CD14-positive monocyte (primary cell): ENCODE results near the gene SNAPC4. TPM values are rescaled to one million over a fixed set of nuclear protein-coding genes. Genes with fewer than 3 reads are reported as not detected.

ENCODE experiments used
- DNase-seq, 3 donors: peaks; one replicate each; pipeline ENCODE4 v3.0.0-alpha.2; 2011 to 2022
- H2AFZ ChIP-seq: 2 replicates; pipeline ENCODE4 v1.6.0; 2012; ENCODE audit warnings: mild to moderate bottlenecking, low read depth, low read length, inconsistent platforms; ENCODE audit not compliant: insufficient read depth, poor library complexity, severe bottlenecking
- H3K27ac ChIP-seq, 2 donors: 1 replicate in 1 of 2; 2 replicates in 1 of 2; pipeline ENCODE4 v1.5.1; 2012 to 2013; ENCODE audit warnings: low read length in 2 of 2, control low read depth in 1 of 2, inconsistent platforms in 1 of 2, low read depth in 1 of 2, mild to moderate bottlenecking in 1 of 2
- H3K27me3 ChIP-seq, 2 donors: one replicate each; pipeline versions ENCODE4 v1.6.0 to v1.6.1; 2011 to 2013; ENCODE audit warnings: low read length in 2 of 2; ENCODE audit not compliant: control insufficient read depth in 2 of 2, insufficient read depth in 2 of 2
- H3K36me3 ChIP-seq, 2 donors: replicated peaks in 1 of 2; 1 replicate in 1 of 2; 2 replicates in 1 of 2; pipeline versions ENCODE4 v1.5.1 to v1.6.1; 2012 to 2013; ENCODE audit warnings: low read length in 2 of 2, control low read depth in 1 of 2, inconsistent platforms in 1 of 2, mild to moderate bottlenecking in 1 of 2; ENCODE audit not compliant: insufficient read depth in 2 of 2, control insufficient read depth in 1 of 2
- H3K4me1 ChIP-seq, 2 donors: 1 replicate in 1 of 2; 2 replicates in 1 of 2; pipeline versions ENCODE4 v1.5.1 to v1.6.1; 2012 to 2013; ENCODE audit warnings: low read length in 2 of 2, control low read depth in 1 of 2, inconsistent platforms in 1 of 2, mild to moderate bottlenecking in 1 of 2, moderate library complexity in 1 of 2; ENCODE audit not compliant: insufficient read depth in 2 of 2, control insufficient read depth in 1 of 2
- H3K4me2 ChIP-seq: replicated peaks from 2 replicates; pipeline ENCODE3; 2012; ENCODE audit warnings: low read length, moderate library complexity, mild to moderate bottlenecking; ENCODE audit not compliant: poor library complexity, severe bottlenecking; ENCODE audit errors: extremely low read depth
- H3K4me3 ChIP-seq, 3 experiments: fragments of 200-600 bp in 1 of 3; sonication (generic) in 1 of 3; replicated peaks in 1 of 3; 1 replicate in 2 of 3; 2 replicates in 1 of 3; pipeline ENCODE4 v1.5.1; 2011 to 2013; ENCODE audit warnings: low read length in 3 of 3, mild to moderate bottlenecking in 3 of 3, control low read depth in 2 of 3, low read depth in 2 of 3, inconsistent platforms in 1 of 3, moderate library complexity in 1 of 3
- H3K79me2 ChIP-seq: 2 replicates; pipeline ENCODE4 v1.6.0; 2012; ENCODE audit warnings: mild to moderate bottlenecking, control low read depth, inconsistent platforms, low read length, moderate library complexity; ENCODE audit not compliant: insufficient read depth
- H3K9ac ChIP-seq: 2 replicates; pipeline ENCODE4 v1.6.0; 2017; ENCODE audit warnings: low read length, mild to moderate bottlenecking; ENCODE audit not compliant: insufficient read depth, poor library complexity, severe bottlenecking
- H3K9me3 ChIP-seq, 2 donors: replicated peaks in 1 of 2; 1 replicate in 1 of 2; 2 replicates in 1 of 2; pipeline versions ENCODE4 v1.5.1 to v1.6.1; 2012 to 2013; ENCODE audit warnings: low read length in 2 of 2, control low read depth in 1 of 2; ENCODE audit not compliant: control insufficient read depth in 1 of 2, insufficient read depth in 1 of 2
- H4K20me1 ChIP-seq: 2 replicates; pipeline ENCODE4 v1.6.0; 2012; ENCODE audit warnings: mild to moderate bottlenecking, low read length, control low read depth, moderate library complexity; ENCODE audit not compliant: insufficient read depth
- H3K27ac Mint-ChIP-seq, 7 donors: one replicate each; pipeline ENCODE4 v1.8.0; 2020; ENCODE audit warnings: mild to moderate bottlenecking in 7 of 7, mixed read lengths in 7 of 7, moderate library complexity in 6 of 7, inconsistent platforms in 2 of 7
- H3K27me3 Mint-ChIP-seq, 3 donors: one replicate each; pipeline ENCODE4 v1.8.0; 2021 to 2022; ENCODE audit warnings: low read depth in 3 of 3, mild to moderate bottlenecking in 3 of 3, mixed read lengths in 3 of 3, moderate library complexity in 3 of 3, inconsistent platforms in 1 of 3
- H3K36me3 Mint-ChIP-seq, 2 donors: one replicate each; pipeline ENCODE4 v1.8.0; 2020; ENCODE audit warnings: mixed read lengths in 2 of 2, inconsistent platforms in 1 of 2, mild to moderate bottlenecking in 1 of 2
- H3K4me1 Mint-ChIP-seq: one replicate; pipeline ENCODE4 v1.8.0; 2020; ENCODE audit warnings: mild to moderate bottlenecking, mixed read lengths
- H3K4me3 Mint-ChIP-seq, 2 donors: one replicate each; pipeline ENCODE4 v1.8.0; 2020; ENCODE audit warnings: mild to moderate bottlenecking in 2 of 2, mixed read lengths in 2 of 2, moderate library complexity in 1 of 2
- H3K9me3 Mint-ChIP-seq, 7 donors: one replicate each; pipeline ENCODE4 v1.8.0; 2020 to 2022; ENCODE audit warnings: mixed read lengths in 7 of 7, mild to moderate bottlenecking in 6 of 7, moderate library complexity in 6 of 7, inconsistent platforms in 2 of 7
- CTCF ChIP-seq: fragments of 200-600 bp; IDR thresholded peaks from one replicate; pipeline ENCODE4 v1.8.0; 2022; ENCODE audit warnings: antibody characterized with exemption, mild to moderate bottlenecking
- WGBS: methylation state at CpG from one replicate; pipeline ENCODE4 v1.1.5; 2013; ENCODE audit warnings: missing lambda C conversion rate; ENCODE audit not compliant: insufficient coverage; 5-methylcytosine and 5-hydroxymethylcytosine counted together
- intact Hi-C, 2 donors: fragments of 100-400 bp; cut with micrococcal nuclease; formaldehyde crosslinking; loops; one replicate each; pipeline versions ENCODE4 v1.15.0 to v1.15.1; 2023
- polyA plus RNA-seq, 3 donors: library from polyadenylated mRNA; depleted of rRNA in 1 of 3; unstranded in 2 of 3; stranded (reverse) in 1 of 3; fragments of 300-500 nt in 2 of 3; fragments of >200 nt in 1 of 3; fragmentation: Illumina TruSeq in 2 of 3; gene quantifications; 1 replicate in 2 of 3; 2 replicates in 1 of 3; pipeline ENCODE4 v1.2.3, GENCODE V29; 2012 to 2021

Gene SNAPC4
- polyA plus RNA-seq, 3 donors: 0.59 to 6.7 (median 1.2) TPM

- Histone ChIP-seq H4K20me1 (no peaks in the 10 kb centered on the region), H3K27me3 (no peaks in the 10 kb centered on the region), H3K4me2 (no peak overlapping the region), H3K79me2 (no peaks in the 10 kb centered on the region), H2AFZ (no peak overlapping the region), H3K9me3 (no peaks in the 10 kb centered on the region), H3K4me3 (no peak overlapping the region), H3K4me1 (peaks cover 7 to 10% of the 10 kb centered on the region in 2 donors), H3K36me3 (peaks cover 56 to 84% of the 10 kb centered on the region in 2 donors), H3K9ac (no peak overlapping the region), H3K27ac (no peak overlapping the region)
- TF ChIP-seq CTCF: no peak
- Mint-ChIP-seq H3K9me3 (no peaks in the 10 kb centered on the region), H3K27me3 (no peaks in the 10 kb centered on the region), H3K4me3 (no peak overlapping the region), H3K4me1 (peaks cover 10% of the 10 kb centered on the region), H3K36me3 (peaks cover 45 to 59% of the 10 kb centered on the region in 2 donors), H3K27ac (peak overlapping the region in 1 of 7 donors; percentile 25)
- no peak for DNase-seq
- intact Hi-C loops: no loop called here
- 94% methylated on average over 24 of the region's 25 CpGs for WGBS
These were observed 17.9 kb downstream of the SNAPC4 start for GRCh38 chr9:136381966-136382513.

GRCh38 chr9:136381311-136381710, 18.7 kb downstream of the SNAPC4 start:
- no peaks in the 10 kb centered on the region for H4K20me1 ChIP-seq
- no peak overlapping the region for H3K4me3 ChIP-seq
- no peak overlapping the region for H3K4me2 ChIP-seq
- no peaks in the 10 kb centered on the region for H3K27me3 Mint-ChIP-seq
- no peak for DNase-seq
- H3K4me1 Mint-ChIP-seq: peaks cover 15% of the 10 kb centered on the region
- peaks cover 14 to 17% of the 10 kb centered on the region in 2 donors for H3K4me1 ChIP-seq
- no peaks in the 10 kb centered on the region for H3K79me2 ChIP-seq
- no peaks in the 10 kb centered on the region for H3K9me3 Mint-ChIP-seq
- WGBS: 91% methylated on average over 5 of the region's 9 CpGs
- no peak overlapping the region for H3K4me3 Mint-ChIP-seq
- H2AFZ ChIP-seq: no peak overlapping the region
- H3K9me3 ChIP-seq: no peaks in the 10 kb centered on the region
- peaks cover 41 to 54% of the 10 kb centered on the region in 2 donors for H3K36me3 Mint-ChIP-seq
- H3K27me3 ChIP-seq: no peaks in the 10 kb centered on the region
- H3K36me3 ChIP-seq: peaks cover 56 to 80% of the 10 kb centered on the region in 2 donors
- H3K27ac ChIP-seq: no peak overlapping the region
- H3K27ac Mint-ChIP-seq: no peak overlapping the region
- no peak for TF ChIP-seq CTCF
- H3K9ac ChIP-seq: no peak overlapping the region
- intact Hi-C loops: no loop called here
